Occipital lobe (tissue), 2 donors: ENCODE results near the gene PHACTR2. TPM values are rescaled to one million over a fixed set of nuclear protein-coding genes. Genes with fewer than 3 reads are reported as not detected.

Experiments used
- DNase-seq: peaks from one replicate; lab custom pipeline; 2025; lab: John Stamatoyannopoulos, UW
- total RNA-seq: library from RNA; depleted of rRNA; stranded (reverse); fragments of >200 nt; gene quantifications from one replicate; pipeline ENCODE4 v1.2.3, GENCODE V29; 2014

Gene PHACTR2
- total RNA-seq, 1 donor from 2014 or later, result 20.6 TPM

DNA sequence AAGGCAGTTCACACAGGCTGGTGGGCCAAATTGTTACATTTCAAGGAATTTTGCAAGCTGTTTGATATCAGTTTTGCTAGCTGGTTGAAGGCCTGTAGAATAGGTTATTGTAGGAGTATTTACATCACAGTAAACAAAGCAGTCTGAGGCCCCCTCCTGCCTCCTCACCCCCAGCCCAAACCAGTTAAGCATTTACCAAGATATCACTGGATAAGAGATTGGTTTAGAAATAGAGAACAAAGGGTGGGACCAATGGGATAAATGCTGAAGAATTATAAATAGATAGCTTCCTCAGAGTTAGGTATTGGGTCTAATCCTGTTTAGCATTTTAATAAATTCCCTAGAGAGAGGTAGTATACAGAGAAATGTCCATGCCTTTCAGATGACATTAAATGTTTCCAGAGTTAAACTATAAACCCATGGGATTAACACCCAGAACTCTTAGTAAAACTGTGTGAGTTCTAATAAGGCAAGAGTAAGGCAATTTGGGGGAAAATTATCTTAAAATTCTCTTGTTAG lies 2.3 kb upstream of the PHACTR2 start:
- DNase-seq, result no peak

DNA sequence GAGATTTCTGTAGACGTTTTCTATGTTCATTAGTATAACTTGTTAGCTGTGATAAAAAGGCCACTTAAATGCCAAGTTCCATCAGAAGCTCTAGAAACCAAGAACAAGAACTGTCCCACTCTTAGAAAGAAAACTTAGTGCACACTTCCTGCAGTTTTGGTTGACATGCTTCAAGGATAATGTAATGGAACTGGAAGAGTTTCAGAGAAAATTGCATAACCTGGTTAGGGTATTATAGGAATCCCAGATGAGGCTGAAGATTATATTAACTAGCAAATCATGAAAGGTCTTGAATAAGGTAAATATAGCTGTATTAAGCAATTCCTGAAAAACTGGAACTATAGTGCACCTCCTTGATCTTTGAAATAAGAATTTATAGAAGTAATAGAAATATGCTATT lies 1.8 kb upstream of the PHACTR2 start:
- no peak for DNase-seq

DNA sequence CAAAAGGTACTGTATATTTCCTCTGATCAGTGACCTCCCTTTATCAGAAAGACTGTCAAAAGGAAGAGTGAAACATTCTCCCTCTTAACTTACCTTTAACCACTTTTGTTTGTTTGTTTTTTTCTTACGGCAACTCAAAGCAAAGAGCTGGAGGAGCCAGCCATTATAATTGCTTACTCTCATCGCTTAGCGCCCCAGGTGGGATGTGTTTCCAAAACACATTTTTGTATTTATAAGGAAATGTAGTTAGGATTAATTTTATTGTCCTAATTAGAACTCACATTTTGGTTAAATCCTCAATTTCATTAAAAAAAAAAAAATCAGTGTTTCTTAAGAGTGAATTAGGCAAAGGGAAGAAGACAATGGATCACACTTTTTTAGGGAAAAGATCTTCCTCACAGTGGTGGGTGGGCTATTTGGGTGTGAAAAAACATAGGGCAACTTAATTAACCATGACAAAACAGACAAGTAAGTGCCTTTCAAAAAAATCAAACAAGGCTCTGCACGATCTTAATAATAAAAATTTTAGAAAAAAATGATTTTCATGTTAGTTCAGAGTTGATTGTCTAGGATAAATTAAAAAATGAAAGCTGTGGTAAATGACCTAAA lies 1.2 kb upstream of the PHACTR2 start:
- no peak for DNase-seq

DNA sequence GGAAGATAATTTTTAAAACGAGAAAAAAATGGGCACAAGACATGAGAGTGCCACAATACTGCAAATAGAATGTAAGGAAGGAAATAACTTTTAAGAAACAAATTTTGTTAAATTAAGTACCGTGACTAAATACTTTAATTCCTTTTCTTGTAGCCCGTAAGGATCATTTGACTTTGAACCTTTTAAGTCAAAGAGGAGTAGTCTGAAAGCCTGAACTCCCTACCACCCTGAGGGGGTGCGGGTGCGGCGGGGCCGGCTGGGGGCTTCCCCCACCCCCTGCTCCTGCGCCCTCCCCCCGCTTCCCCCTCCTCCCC lies 231 bp upstream of the PHACTR2 start:
- DNase-seq, result no peak

GRCh38 chr6:143679041-143679440 lies 1.3 kb downstream of the PHACTR2 start:
- DNase-seq, result no peak

DNA sequence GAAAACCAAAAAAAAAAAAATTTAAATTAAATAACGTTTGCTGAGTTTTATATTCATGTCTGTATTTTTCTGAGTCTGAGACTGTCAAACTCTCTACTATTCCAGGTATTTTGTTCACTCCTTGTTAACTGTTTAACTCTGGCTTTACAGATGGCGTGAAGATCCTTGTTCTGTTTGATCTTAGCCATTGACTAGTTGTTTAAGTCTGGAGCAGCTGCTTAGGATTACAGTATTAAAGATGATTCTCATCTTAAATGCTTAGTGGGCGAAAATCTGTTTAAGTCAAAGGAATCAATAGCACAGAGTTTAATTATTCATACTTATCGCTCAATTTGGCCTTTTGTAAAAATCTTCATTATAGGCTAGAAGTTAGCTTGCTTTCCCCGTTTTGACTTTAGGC lies 2.4 kb downstream of the PHACTR2 start:
- DNase-seq, result no peak

- DNase-seq, result no peak
Measured at GRCh38 chr6:143682805-143683204, 5.0 kb downstream of the PHACTR2 start.

DNA sequence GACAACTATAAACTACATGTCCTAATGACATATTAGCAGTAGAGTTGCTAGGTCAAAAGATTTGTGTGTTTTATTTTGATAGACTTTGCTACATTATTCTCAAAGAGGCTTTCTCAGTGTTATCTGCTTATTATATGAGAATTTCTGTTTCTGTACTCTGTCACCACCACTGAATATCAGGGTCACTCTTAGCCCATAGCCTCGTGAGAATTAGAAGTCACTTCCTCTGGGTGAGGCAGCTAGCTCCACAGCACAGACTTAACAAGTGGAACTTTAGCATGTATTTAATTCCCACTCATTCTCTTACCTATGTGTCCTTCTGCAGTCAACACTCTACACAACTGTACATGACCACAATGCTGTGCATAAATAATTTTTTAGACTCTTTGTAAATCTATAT lies 6.7 kb downstream of the PHACTR2 start:
- DNase-seq, result no peak

DNA sequence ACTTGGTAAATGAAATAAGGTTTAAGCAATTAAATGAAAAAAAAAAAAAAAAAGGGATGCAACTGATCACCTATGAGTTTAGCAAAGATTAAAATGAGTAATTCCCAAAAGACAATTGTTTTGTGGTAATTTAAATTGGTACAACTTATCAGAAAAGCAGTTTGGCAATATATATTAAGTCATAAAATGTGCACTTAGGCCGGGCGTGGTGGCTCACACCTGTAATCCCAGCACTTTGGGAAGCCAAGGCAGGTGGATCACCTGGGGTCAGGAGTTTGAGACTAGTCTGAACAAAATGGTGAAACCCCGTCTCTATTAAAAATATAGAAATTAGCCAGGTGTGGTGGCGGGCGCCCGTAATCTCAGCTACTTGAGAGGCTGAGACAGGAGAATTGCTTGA lies 7.9 kb downstream of the PHACTR2 start:
- no peak for DNase-seq

DNA sequence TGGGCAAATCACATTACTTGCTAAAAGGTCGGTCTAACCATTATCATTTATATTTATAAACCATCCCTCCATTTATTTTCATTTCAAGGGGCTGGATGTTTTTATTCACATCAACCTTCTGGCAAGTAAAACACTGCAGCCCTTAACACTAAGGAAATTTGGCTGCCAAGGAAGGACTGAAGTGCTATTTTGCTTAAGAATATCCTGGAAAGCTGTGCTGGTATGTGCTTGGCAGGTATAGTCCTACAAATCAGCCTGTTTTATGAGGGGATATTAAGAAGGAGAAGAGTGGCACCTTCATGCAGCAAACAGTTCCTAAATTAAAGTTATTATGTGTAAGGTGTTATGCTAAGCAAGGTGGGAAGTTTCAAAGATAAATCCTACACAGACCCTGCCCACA lies 9.8 kb downstream of the PHACTR2 start:
- DNase-seq, result no peak

GRCh38 chr6:143688681-143689080 lies 10.9 kb downstream of the PHACTR2 start:
- no peak for DNase-seq

GRCh38 chr6:143689852-143690251 lies 12.1 kb downstream of the PHACTR2 start:
- no peak for DNase-seq

DNA sequence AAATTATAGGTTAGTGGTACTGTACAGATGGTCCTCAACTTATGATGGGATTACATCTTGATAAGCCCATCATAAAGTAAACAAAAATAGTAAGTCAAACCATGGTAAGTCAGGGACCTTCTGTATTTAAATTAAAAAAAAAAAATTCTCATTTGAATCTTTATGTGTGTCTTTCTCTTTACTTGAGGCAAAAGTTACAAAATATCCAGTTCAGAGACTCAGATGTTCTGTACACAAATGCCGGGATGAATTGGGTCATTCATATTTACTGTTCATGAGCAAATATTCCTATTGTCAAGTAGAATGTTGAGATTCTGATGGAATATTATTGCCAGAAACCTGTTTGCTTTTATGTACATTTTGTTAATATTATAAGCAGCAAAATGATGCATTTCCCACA lies 13.4 kb downstream of the PHACTR2 start:
- no peak for DNase-seq

GRCh38 chr6:143691900-143692636 lies 14.3 kb downstream of the PHACTR2 start:
- no peak for DNase-seq

DNA sequence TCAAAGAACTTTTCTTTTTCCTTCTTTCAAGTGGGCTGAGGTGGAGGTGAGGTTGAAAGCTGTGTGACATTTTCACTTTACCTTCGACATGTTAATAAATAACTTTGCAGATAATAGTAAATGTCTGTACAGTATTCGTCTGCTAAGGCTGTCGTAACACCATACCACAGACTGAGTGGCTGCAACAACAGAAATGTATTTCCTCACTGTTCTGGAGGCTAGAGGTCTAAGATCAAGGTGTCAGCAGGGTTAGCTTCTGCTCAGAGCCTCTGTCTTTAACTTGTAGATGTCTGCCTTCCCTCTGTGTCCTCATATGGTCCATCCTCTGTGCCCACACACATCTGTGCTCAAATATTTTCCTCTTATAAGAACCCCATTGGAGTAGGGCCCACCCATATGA lies 14.9 kb downstream of the PHACTR2 start:
- no peak for DNase-seq

GRCh38 chr6:143694013-143694412 lies 16.2 kb downstream of the PHACTR2 start:
- DNase-seq, result no peak

GRCh38 chr6:143694560-143694959 lies 16.8 kb downstream of the PHACTR2 start:
- DNase-seq, result no peak

DNA sequence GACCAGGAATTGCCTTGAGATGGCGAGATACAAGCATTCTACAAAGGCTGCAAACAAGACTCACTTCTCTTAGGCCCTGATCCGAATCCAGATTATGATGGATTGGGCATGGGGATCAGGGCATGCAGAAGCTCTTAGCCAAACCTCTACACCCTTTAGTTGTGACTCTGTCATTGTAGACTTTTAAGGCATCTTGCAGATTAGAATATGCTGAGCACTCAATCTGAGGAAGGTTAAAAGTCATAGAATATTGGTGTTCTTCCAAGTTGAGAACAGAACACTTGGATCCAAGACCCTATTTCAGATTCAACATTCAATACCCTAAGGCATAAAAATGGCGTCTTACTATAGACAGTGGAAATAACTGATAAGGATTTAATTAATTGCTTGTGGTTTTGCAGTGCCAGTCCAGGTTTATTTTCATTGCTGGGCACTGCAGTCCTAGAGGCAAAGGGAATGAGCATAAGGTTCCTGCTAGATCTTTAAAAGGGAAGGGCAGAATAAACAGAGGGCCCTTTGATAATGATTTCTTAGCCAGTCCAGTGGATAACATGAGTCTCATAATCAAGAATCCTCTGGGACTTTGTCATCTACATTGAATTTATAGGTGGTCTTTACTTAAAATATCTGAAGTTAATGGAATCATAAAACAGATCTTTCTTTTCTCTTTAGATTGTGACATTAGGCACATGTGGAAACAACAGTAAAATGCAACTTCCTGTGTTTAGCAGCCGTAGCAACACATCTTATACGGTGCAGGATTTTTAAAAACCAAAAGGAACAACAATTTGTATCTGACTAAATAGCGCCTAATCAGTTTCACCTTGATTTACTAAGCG lies 17.6 kb downstream of the PHACTR2 start:
- DNase-seq, result no peak

DNA sequence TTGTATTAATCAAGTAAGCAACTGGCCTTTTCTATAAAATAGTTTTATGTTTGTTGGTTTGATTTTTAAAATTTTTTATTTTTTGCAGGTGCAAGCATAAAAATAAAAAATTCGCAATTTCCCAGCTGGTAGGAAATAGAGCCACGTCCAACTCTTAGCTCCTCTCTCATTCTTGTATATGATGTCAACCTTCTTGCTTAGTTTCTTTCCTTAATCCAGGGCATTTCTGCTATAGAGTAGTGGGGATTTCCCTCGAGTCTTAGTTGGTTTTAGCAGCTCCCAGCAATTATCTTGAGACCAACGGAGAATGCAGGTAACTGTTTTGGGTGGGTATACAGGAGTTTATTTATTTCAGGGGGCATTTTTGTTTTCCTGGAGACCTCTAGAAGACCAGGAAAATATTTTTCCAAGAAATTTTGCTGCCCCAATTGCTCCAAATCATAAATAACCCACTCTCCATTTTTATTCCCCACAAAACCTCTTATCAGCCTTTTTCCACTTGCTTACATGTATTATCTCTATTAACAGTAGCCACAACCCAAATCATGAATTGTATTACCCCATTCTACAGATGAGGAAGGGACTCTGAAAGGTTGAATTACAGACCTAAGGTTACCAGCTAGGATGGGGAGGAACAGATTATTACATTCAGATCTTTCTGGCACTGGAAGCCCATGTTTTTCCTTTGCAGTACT lies 18.4 kb downstream of the PHACTR2 start:
- DNase-seq, result no peak

DNA sequence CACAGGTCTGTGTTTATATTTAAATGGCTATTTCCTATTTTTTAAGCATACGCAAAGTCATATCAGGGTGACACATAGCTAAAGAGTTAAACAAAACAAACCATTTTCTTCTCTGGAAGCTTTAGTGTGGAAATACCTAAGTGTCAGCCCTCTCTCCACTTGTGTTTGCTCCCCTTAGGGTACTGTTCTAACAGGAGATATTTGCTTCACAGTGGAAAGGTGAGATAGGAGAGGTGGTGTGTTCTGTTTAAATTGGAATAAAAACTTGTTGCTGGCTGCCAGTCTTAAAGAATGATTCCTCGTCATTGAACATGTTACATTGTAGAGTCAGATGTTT lies 18.9 kb downstream of the PHACTR2 start:
- DNase-seq, result no peak

DNA sequence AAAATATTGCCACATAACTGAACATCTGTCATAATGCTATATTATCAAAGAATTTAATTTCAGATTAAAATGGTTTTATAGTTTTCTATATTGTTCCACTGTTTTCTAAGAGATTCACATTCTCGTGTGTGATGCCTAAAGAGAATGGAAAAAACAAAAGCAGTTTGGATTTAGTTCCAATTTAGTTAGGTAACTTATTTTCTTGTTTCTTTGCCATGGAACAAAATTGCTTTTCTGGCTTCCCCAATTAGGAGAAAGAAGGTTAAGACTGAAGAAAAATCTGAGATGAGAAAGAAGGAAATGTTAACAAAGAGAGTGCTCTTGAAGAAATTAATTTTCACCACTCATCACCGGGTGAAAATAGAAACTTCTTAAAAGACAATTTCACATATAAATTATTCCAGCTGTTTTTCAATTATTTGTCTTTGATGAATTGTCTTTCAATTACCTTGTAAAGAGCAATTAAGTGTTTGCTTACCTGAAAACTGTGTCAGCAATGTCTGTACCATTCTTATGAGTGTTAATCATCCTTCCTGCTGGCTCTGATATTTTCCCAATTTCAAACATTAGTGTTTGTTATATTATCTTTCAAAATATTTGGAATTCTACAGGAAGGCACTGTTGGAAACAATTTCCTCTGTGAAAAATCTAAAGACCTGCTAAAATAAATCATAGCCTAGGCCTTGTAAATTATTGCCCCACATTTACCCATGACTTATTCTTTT lies 19.5 kb downstream of the PHACTR2 start:
- DNase-seq, result no peak
